H9 (cell line): ENCODE data around the gene CRBN. TPM values are rescaled to one million over a fixed set of nuclear protein-coding genes. Genes with fewer than 3 reads are reported as not detected.

Source experiments
- DNase-seq: peaks from one replicate; pipeline ENCODE4 v3.0.0-alpha.2; 2017
- H2AFZ ChIP-seq: one replicate; pipeline ENCODE4 v1.6.1; 2013; ENCODE audit warnings: mild to moderate bottlenecking, low read length, control low read depth, moderate library complexity
- H2AK5ac ChIP-seq: 2 replicates; pipeline ENCODE4 v1.6.1; 2013; ENCODE audit warnings: low read length, control low read depth, mixed read lengths; ENCODE audit not compliant: insufficient read length
- H2BK120ac ChIP-seq: one replicate; pipeline ENCODE4 v1.6.1; 2013; ENCODE audit warnings: low read depth, mild to moderate bottlenecking, low read length, control low read depth, inconsistent platforms; ENCODE audit not compliant: poor library complexity, severe bottlenecking
- H2BK12ac ChIP-seq: 2 replicates; pipeline ENCODE4 v1.6.1; 2013; ENCODE audit warnings: low read length, control low read depth, mixed read lengths, low read depth; ENCODE audit not compliant: insufficient read length
- H2BK15ac ChIP-seq: 2 replicates; pipeline ENCODE4 v1.6.1; 2013; ENCODE audit warnings: low read depth, low read length, control low read depth
- H2BK20ac ChIP-seq: one replicate; pipeline ENCODE4 v1.6.1; 2013; ENCODE audit warnings: low read depth, mild to moderate bottlenecking, low read length, control low read depth, inconsistent platforms; ENCODE audit not compliant: poor library complexity, severe bottlenecking
- H2BK5ac ChIP-seq: 2 replicates; pipeline ENCODE4 v1.6.1; 2013; ENCODE audit warnings: low read length, control low read depth, mixed read lengths; ENCODE audit not compliant: insufficient read length
- H3K14ac ChIP-seq: 2 replicates; pipeline ENCODE4 v1.6.1; 2013; ENCODE audit warnings: low read length, control low read depth; ENCODE audit not compliant: insufficient read depth
- H3K18ac ChIP-seq: 2 replicates; pipeline ENCODE4 v1.6.1; 2013; ENCODE audit warnings: low read depth, mild to moderate bottlenecking, mixed read lengths, low read length, control low read depth; ENCODE audit not compliant: insufficient read length
- H3K23ac ChIP-seq: 2 replicates; pipeline ENCODE4 v1.6.1; 2013; ENCODE audit warnings: low read length, control low read depth, mixed read lengths, low read depth; ENCODE audit not compliant: insufficient read length
- H3K23me2 ChIP-seq: 2 replicates; pipeline ENCODE4 v1.6.1; 2013; ENCODE audit warnings: low read depth, mild to moderate bottlenecking, mixed read lengths, low read length, control low read depth; ENCODE audit not compliant: insufficient read length, poor library complexity, severe bottlenecking
- H3K27ac ChIP-seq: 2 replicates; pipeline ENCODE4 v1.5.1; 2013; ENCODE audit warnings: low read length, control low read depth, mixed read lengths, low read depth; ENCODE audit not compliant: insufficient read length
- H3K27me3 ChIP-seq: 2 replicates; pipeline ENCODE4 v1.6.1; 2013; ENCODE audit warnings: low read length, control low read depth, inconsistent platforms; ENCODE audit not compliant: insufficient read depth
- H3K4ac ChIP-seq: 2 replicates; pipeline ENCODE4 v1.6.1; 2013; ENCODE audit warnings: low read depth, mild to moderate bottlenecking, control low read depth, inconsistent platforms, low read length, moderate library complexity
- H3K4me1 ChIP-seq: 2 replicates; pipeline ENCODE4 v1.6.1; 2013; ENCODE audit warnings: low read length, control low read depth, inconsistent platforms; ENCODE audit not compliant: insufficient read depth
- H3K4me2 ChIP-seq: 2 replicates; pipeline ENCODE4 v1.6.1; 2013; ENCODE audit warnings: low read length, control low read depth, mixed read lengths; ENCODE audit not compliant: insufficient read length, insufficient read depth
- H3K56ac ChIP-seq: 2 replicates; pipeline ENCODE4 v1.6.1; 2013; ENCODE audit warnings: low read depth, mild to moderate bottlenecking, mixed read lengths, low read length, control low read depth; ENCODE audit not compliant: insufficient read length
- H3K79me1 ChIP-seq: 2 replicates; pipeline ENCODE4 v1.6.1; 2013; ENCODE audit warnings: low read depth, mild to moderate bottlenecking, moderate library complexity, low read length, control low read depth, inconsistent platforms; ENCODE audit not compliant: insufficient read depth, poor library complexity, severe bottlenecking
- H3K79me2 ChIP-seq: 2 replicates; pipeline ENCODE4 v1.6.1; 2013; ENCODE audit warnings: low read length, control low read depth, inconsistent platforms; ENCODE audit not compliant: insufficient read depth
- H3K9ac ChIP-seq: 2 replicates; pipeline ENCODE4 v1.6.1; 2013; ENCODE audit warnings: low read length, control low read depth, mixed read lengths; ENCODE audit not compliant: insufficient read length; ENCODE audit errors: extremely low read depth
- H3K9me3 ChIP-seq: one replicate; pipeline ENCODE4 v1.6.1; 2013; ENCODE audit warnings: low read depth, low read length, inconsistent platforms; ENCODE audit not compliant: control insufficient read depth
- H3T11ph ChIP-seq: one replicate; pipeline ENCODE4 v1.6.1; 2013; ENCODE audit warnings: mild to moderate bottlenecking, low read length, control low read depth, inconsistent platforms
- H4K20me1 ChIP-seq: one replicate; pipeline ENCODE4 v1.6.1; 2013; ENCODE audit not compliant: control insufficient read depth, insufficient read length, insufficient read depth
- H4K5ac ChIP-seq: 2 replicates; pipeline ENCODE4 v1.6.1; 2013; ENCODE audit warnings: low read depth, mild to moderate bottlenecking, mixed read lengths, low read length, control low read depth; ENCODE audit not compliant: insufficient read length
- H4K8ac ChIP-seq: replicated peaks from 2 replicates; pipeline ENCODE4 v1.6.1; 2013; ENCODE audit warnings: low read length, control low read depth, mixed read lengths, low read depth; ENCODE audit not compliant: insufficient read length
- H4K91ac ChIP-seq: 2 replicates; pipeline ENCODE4 v1.6.1; 2013; ENCODE audit warnings: low read depth, mild to moderate bottlenecking, moderate library complexity, mixed read lengths, low read length, control low read depth; ENCODE audit not compliant: insufficient read length
- H3K27ac Mint-ChIP-seq, 3 experiments: 2 replicates in 2 of 3; 3 replicates in 1 of 3; pipeline ENCODE4 v1.8.0; 2020 to 2021; ENCODE audit warnings: mixed read lengths in 3 of 3, mild to moderate bottlenecking in 1 of 3, moderate library complexity in 1 of 3
- H3K27me3 Mint-ChIP-seq: 2 replicates; pipeline ENCODE4 v1.8.0; 2021; ENCODE audit warnings: low read depth, mild to moderate bottlenecking, moderate library complexity, mixed read lengths
- H3K36me3 Mint-ChIP-seq, 3 experiments: 2 replicates in 2 of 3; 3 replicates in 1 of 3; pipeline ENCODE4 v1.8.0; 2020 to 2021; ENCODE audit warnings: low read depth in 3 of 3, mixed read lengths in 3 of 3; ENCODE audit not compliant: insufficient read depth in 1 of 3
- H3K4me1 Mint-ChIP-seq, 2 experiments: 2 replicates each; pipeline ENCODE4 v1.8.0; 2020; ENCODE audit warnings: mixed read lengths in 2 of 2
- H3K4me3 Mint-ChIP-seq, 2 experiments: 2 replicates in 1 of 2; 3 replicates in 1 of 2; pipeline ENCODE4 v1.8.0; 2020 to 2021; ENCODE audit warnings: mild to moderate bottlenecking in 2 of 2, mixed read lengths in 2 of 2, moderate library complexity in 1 of 2
- H3K9me3 Mint-ChIP-seq, 2 experiments: 2 replicates in 1 of 2; 3 replicates in 1 of 2; pipeline ENCODE4 v1.8.0; 2020; ENCODE audit warnings: mild to moderate bottlenecking in 2 of 2, mixed read lengths in 2 of 2, moderate library complexity in 1 of 2
- WGBS: extraction: QIAGEN DNeasy Blood & Tissue Kit; methylation state at CpG from one replicate; pipeline ENCODE4 v1.1.7; 2013; ENCODE audit warnings: missing lambda C conversion rate, low lambda C conversion rate, mixed read lengths; ENCODE audit not compliant: insufficient read length; ENCODE audit errors: extremely low coverage; 5-methylcytosine and 5-hydroxymethylcytosine counted together
- total RNA-seq: library from RNA; stranded (reverse); gene quantifications from 2 replicates; pipeline ENCODE4 v1.2.1, GENCODE V29; 2021
- TF ChIP-seq, protein P1 (sequence below): fragments of 200-600 bp; sonication (generic); conservative IDR thresholded peaks from 3 replicates; pipeline ENCODE4 v1.8.0; 2021; ENCODE audit warnings: antibody characterized with exemption, mild to moderate bottlenecking

Gene CRBN
- total RNA-seq, 1 experiment from 2014 or later = 40.2 TPM

DNA sequence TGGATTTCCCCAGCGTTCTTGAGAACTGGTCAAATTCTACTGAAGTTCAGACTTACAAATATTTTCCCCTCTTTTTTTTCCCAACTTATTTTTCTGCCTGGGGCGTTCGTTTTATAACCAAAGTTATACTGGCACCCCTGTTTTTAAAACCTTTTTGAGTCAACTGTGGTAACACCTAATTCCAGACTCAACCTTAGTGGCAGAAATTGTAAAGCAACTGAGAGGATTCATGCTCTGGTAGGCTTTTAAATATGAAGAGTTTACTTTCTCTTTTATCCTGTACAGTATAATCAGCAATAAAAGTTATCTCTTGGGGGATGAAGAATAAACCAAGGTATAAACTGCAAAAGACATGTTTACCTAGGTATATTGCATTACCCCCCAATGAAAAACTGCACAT lies 71.6 kb downstream of the CRBN start:
- H4K91ac ChIP-seq = no peak overlapping the region
- no peaks in the 10 kb centered on the region for H3K27me3 Mint-ChIP-seq
- H2AFZ ChIP-seq = no peak overlapping the region
- H4K8ac ChIP-seq = no peak overlapping the region
- H3K36me3 Mint-ChIP-seq = no peaks in the 10 kb centered on the region
- no peaks in the 10 kb centered on the region for H3K9me3 ChIP-seq
- H3K27ac Mint-ChIP-seq = no peak overlapping the region
- H3K14ac ChIP-seq = no peak overlapping the region
- H3K79me1 ChIP-seq = no peaks in the 10 kb centered on the region
- H2AK5ac ChIP-seq = no peak overlapping the region
- H2BK120ac ChIP-seq = no peak overlapping the region
- H3K18ac ChIP-seq = no peak overlapping the region
- H3T11ph ChIP-seq = no peak overlapping the region
- no peak overlapping the region for H4K5ac ChIP-seq
- H3K4me1 Mint-ChIP-seq = peaks cover 21 to 25% of the 10 kb centered on the region in 2 experiments
- H3K4ac ChIP-seq = no peak overlapping the region
- H3K4me3 Mint-ChIP-seq = no peak overlapping the region
- H3K27ac ChIP-seq = no peak overlapping the region
- no peaks in the 10 kb centered on the region for H3K79me2 ChIP-seq
- TF ChIP-seq, protein P1, sequence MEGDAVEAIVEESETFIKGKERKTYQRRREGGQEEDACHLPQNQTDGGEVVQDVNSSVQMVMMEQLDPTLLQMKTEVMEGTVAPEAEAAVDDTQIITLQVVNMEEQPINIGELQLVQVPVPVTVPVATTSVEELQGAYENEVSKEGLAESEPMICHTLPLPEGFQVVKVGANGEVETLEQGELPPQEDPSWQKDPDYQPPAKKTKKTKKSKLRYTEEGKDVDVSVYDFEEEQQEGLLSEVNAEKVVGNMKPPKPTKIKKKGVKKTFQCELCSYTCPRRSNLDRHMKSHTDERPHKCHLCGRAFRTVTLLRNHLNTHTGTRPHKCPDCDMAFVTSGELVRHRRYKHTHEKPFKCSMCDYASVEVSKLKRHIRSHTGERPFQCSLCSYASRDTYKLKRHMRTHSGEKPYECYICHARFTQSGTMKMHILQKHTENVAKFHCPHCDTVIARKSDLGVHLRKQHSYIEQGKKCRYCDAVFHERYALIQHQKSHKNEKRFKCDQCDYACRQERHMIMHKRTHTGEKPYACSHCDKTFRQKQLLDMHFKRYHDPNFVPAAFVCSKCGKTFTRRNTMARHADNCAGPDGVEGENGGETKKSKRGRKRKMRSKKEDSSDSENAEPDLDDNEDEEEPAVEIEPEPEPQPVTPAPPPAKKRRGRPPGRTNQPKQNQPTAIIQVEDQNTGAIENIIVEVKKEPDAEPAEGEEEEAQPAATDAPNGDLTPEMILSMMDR = no peak
- no peak overlapping the region for H3K56ac ChIP-seq
- no peak for DNase-seq
- no CpG with 5 or more reads among the region's 3 CpGs for WGBS
- H3K23me2 ChIP-seq = no peaks in the 10 kb centered on the region
- H3K4me1 ChIP-seq = no peaks in the 10 kb centered on the region; the same call in 1 of the 2 replicates
- no peak overlapping the region for H2BK5ac ChIP-seq
- no peaks in the 10 kb centered on the region for H4K20me1 ChIP-seq
- no peak overlapping the region for H3K9ac ChIP-seq
- H2BK12ac ChIP-seq = no peak overlapping the region
- no peak overlapping the region for H2BK15ac ChIP-seq
- H3K23ac ChIP-seq = no peak overlapping the region
- no peaks in the 10 kb centered on the region for H3K27me3 ChIP-seq
- H2BK20ac ChIP-seq = no peak overlapping the region
- H3K9me3 Mint-ChIP-seq = no peaks in the 10 kb centered on the region
- no peak overlapping the region for H3K4me2 ChIP-seq
